GM12801 (cell line): Measurements from ENCODE around the gene ZNF750.

Source experiments
- TF ChIP-seq, protein P1 (sequence below): IDR thresholded peaks from one replicate; pipeline ENCODE4 v1.5.1; 2011; ENCODE audit warnings: control low read depth; ENCODE audit not compliant: insufficient read length; ENCODE audit errors: extremely low read depth

Gene ZNF750

DNA sequence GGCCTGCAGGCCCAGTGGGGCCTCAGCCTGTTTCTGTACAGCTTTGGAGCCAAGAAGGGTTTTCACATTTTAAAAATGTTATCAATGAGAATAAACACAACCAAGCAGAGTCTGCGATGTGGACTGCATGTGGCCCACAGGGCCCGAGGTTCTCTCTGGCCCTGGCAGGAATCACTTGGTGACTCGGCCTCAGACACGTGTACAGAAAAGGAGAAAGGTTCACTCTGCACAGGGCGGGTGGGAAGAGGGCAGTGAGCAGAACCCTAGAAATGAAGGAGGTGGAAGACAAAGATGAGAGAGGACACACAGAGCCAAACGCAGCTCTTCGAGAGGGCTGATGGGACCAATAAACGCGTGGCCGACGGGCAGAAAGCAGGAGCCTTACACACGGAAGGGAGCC lies 11.6 kb upstream of the ZNF750 start:
- TF ChIP-seq, protein P1, sequence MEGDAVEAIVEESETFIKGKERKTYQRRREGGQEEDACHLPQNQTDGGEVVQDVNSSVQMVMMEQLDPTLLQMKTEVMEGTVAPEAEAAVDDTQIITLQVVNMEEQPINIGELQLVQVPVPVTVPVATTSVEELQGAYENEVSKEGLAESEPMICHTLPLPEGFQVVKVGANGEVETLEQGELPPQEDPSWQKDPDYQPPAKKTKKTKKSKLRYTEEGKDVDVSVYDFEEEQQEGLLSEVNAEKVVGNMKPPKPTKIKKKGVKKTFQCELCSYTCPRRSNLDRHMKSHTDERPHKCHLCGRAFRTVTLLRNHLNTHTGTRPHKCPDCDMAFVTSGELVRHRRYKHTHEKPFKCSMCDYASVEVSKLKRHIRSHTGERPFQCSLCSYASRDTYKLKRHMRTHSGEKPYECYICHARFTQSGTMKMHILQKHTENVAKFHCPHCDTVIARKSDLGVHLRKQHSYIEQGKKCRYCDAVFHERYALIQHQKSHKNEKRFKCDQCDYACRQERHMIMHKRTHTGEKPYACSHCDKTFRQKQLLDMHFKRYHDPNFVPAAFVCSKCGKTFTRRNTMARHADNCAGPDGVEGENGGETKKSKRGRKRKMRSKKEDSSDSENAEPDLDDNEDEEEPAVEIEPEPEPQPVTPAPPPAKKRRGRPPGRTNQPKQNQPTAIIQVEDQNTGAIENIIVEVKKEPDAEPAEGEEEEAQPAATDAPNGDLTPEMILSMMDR = no peak

DNA sequence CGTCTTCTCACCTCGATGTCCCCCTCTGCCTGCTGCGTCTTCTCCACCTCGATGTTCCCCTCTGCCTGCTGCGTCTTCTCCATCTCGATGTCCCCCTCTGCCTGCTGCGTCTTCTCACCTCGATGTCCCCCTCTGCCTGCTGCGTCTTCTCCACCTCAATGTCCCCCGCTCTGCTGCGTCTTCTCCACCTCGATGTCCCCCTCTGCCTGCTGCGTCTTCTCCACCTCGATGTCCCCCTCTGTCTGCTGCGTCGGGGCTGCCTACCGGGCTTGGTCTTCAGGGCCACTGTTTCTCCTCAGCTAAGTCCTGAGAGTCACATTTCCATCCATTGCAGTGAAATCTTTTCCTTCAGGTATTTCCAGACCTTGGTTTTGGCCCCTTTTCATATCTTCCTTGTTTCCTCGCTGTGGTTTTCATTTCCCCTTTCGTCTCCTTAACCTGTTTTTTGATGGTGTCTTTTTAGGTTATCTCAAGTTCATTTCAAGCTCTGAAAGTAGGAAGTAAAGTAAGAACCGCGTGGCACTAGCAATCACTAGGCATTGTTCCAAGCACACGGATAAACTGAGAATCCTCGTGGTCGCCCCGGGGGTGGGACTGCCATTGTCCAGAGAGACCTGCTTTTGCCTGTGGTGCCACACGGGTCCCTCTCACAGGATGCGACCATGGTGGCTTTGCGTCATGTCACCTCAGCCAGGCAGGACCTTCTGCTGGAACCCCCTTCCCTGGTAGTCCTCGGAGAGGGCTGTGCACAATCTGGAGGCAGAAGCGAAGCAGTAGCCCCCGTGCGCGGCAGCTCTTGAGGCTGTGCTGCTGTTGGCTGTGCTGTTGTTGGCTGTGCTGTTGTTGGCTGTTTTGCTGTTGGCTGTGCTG lies 9.5 kb upstream of the ZNF750 start:
- TF ChIP-seq, protein P1 = no peak

DNA sequence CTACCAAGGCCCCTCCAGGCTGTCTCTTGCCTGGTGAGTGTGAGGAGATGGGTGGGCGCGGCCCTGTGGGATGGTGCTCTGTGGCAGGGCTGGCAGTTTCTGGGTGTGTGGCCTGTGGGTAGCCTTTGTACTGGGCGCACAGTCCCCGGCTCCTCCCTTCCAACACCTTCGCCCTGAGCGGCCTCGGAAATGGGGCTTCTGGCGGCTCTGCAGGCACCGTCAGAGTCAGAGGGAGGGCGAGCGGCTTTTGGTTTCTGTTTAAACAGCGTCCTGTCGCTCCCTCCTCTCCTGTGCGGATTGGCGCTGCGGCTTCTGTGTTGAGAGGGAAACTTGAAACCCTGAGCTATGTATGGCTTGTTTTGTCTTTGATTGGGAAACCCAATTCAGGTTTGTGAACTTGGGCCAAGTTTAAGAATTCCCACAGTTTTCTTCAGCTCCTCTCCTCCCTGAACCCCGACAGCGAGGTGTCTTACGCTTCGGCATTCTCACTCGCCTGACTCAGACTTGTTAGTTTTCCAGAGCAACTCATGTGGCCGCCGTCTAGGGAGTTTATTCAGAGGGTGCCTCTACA lies 8.3 kb upstream of the ZNF750 start:
- TF ChIP-seq, protein P1 = no peak

DNA sequence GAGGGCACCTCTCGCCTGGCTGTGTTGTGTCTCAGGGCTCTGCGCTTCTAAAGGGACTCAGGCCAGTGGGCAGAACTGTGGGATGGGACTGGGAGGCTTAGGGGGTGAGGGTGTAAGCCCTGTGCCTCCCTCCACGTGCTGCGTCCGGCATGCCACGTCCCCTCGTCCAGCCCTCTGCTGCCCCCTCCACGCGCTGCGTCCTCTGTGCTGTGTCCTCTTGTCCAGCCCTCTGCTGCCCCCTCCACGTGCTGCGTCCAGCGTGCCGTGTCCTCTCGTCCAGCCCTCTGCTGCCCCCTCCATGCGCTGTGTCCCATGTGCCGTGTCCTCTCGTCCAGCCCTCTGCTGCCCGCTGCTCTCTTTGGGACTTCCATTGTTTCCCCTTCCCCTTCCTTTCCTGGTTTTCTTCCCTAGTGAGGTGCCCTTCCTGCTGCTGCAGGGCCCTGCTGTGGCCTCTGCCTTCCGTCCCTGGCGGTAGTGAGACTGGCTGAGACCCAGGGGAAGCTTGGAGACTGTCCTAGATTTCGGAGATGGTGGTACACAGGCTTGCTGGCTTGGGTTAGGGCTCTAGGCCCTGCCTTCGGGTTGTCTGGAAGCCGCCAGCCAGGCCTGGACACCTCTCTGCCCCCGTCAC lies 6.4 kb upstream of the ZNF750 start:
- TF ChIP-seq, protein P1 = no peak

DNA sequence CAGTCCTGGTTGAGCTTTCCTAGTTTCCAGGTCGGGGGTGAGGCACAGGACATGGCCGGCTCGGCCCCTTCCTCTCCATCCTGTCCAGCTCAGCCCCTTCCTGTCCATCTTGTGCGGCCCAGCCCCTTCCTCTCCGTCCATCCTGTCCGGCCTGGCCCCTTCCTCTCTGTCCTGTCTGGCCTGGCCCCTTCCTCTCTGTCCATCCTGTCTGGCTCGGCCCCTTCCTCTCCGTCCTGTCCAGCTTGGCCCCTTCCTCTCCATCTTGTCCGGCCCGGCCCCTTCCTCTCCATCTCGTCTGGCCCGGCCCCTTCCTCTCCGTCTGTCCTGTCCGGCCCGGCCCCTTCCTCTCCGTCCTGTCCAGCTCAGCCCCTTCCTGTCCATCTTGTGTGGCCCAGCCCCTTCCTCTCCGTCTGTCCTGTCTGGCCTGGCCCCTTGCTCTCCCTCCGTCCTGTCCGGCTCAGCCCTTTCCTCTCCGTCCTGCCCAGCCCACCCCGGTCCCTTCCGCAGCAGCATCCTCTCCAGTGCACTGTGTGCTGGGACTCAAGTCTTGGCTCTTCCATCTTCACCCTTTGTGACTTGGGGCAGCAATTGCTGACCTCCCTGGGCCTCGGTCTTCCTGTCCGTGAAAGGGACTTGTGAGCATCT lies 5.5 kb upstream of the ZNF750 start:
- TF ChIP-seq, protein P1 = no peak

DNA sequence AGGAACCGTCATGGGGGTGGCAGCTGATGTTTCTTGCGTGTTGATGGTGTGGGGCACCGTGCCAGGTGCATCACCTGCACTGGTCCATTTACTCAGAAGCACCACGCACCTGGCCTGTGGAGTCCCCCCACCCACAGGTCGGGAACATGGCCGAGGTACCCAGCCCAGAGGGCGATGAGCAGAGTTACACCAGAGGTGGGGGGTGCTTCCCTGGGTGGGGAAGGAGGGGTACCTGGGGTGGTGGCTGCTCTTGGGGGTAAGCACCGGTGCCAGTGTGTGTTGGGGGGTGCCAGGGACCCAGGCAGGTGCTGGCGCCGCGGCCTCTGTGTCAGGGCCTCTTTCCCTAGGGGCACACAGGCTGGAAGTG lies 5.0 kb upstream of the ZNF750 start:
- TF ChIP-seq, protein P1 = no peak
